HFFc6 (cell line): Measurements from ENCODE around the gene C21orf58. TPM values are rescaled to one million over a fixed set of nuclear protein-coding genes. Genes with fewer than 3 reads are reported as not detected.

Experiments used
- DNase-seq: peaks from one replicate; pipeline ENCODE4 v3.0.0-alpha.2; 2018
- H3K27ac Mint-ChIP-seq: 2 replicates; pipeline ENCODE4 v1.8.0; 2020; ENCODE audit warnings: mild to moderate bottlenecking, mixed read lengths
- H3K27me3 Mint-ChIP-seq: 2 replicates; pipeline ENCODE4 v1.8.0; 2021; ENCODE audit warnings: mild to moderate bottlenecking, moderate library complexity, mixed read lengths; ENCODE audit not compliant: insufficient read depth
- H3K36me3 Mint-ChIP-seq: 2 replicates; pipeline ENCODE4 v1.8.0; 2021; ENCODE audit warnings: low read depth, mixed read lengths
- H3K4me1 Mint-ChIP-seq: 2 replicates; pipeline ENCODE4 v1.8.0; 2020; ENCODE audit warnings: low read depth, mixed read lengths
- H3K4me3 Mint-ChIP-seq: 2 replicates; pipeline ENCODE4 v1.8.0; 2020; ENCODE audit warnings: mild to moderate bottlenecking, moderate library complexity, mixed read lengths
- H3K9me3 Mint-ChIP-seq: 2 replicates; pipeline ENCODE4 v1.8.0; 2020; ENCODE audit warnings: mild to moderate bottlenecking, mixed read lengths
- total RNA-seq, 6 experiments: library from RNA; stranded (reverse); fragmentation: NEBNext Ultra II Directional; extraction: Animal tissue kit (Norgen Biotek cat#: 25700); gene quantifications; 2 replicates in 1 of 6; 3 replicates in 5 of 6; pipeline ENCODE4 v1.2.3, GENCODE V29; 2021
- TF ChIP-seq, protein P1 (sequence below): fragments of 200-600 bp; sonication (generic); IDR thresholded peaks from 2 replicates; pipeline ENCODE4 v1.5.0; 2021; ENCODE audit warnings: antibody characterized with exemption, mild to moderate bottlenecking

The C21orf58 gene
- total RNA-seq, 6 experiments from 2014 or later: 5.2 to 7.7 (median 7.1) TPM

- no peak for DNase-seq
- H3K4me1 Mint-ChIP-seq: no peaks in the 10 kb centered on the region
- H3K4me3 Mint-ChIP-seq: no peak overlapping the region
- H3K36me3 Mint-ChIP-seq: peaks cover 21% of the 10 kb centered on the region; the same call in 1 of the 2 replicates
- H3K27ac Mint-ChIP-seq: no peak overlapping the region
- no peaks in the 10 kb centered on the region for H3K9me3 Mint-ChIP-seq
- no peaks in the 10 kb centered on the region for H3K27me3 Mint-ChIP-seq
- TF ChIP-seq, protein P1, sequence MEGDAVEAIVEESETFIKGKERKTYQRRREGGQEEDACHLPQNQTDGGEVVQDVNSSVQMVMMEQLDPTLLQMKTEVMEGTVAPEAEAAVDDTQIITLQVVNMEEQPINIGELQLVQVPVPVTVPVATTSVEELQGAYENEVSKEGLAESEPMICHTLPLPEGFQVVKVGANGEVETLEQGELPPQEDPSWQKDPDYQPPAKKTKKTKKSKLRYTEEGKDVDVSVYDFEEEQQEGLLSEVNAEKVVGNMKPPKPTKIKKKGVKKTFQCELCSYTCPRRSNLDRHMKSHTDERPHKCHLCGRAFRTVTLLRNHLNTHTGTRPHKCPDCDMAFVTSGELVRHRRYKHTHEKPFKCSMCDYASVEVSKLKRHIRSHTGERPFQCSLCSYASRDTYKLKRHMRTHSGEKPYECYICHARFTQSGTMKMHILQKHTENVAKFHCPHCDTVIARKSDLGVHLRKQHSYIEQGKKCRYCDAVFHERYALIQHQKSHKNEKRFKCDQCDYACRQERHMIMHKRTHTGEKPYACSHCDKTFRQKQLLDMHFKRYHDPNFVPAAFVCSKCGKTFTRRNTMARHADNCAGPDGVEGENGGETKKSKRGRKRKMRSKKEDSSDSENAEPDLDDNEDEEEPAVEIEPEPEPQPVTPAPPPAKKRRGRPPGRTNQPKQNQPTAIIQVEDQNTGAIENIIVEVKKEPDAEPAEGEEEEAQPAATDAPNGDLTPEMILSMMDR: no peak
Observed at GRCh38 chr21:46356494-46357334, 33.0 kb upstream of the C21orf58 start.

DNA sequence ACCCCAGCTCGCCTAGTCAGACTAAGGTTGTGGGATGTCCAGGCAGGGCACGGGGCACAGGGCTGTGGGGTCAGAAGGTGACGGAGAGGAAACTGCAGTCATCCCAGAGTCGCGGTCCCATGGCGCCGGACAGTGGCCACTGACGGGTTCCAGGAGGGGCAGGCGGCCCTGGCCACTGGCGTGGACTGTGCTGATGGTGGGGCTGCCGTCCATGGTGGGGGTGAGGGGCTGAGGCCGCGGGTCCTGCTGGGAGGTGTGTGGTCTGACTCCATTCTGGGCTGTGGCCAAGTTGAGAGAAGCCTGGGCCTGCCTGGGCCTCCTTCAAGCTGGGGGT, 32.3 kb upstream of the C21orf58 start:
- Mint-ChIP-seq H3K27me3 (no peaks in the 10 kb centered on the region), H3K36me3 (peaks cover 17% of the 10 kb centered on the region; the same call in 1 of the 2 replicates), H3K27ac (no peak overlapping the region), H3K4me1 (no peaks in the 10 kb centered on the region), H3K4me3 (no peak overlapping the region), H3K9me3 (no peaks in the 10 kb centered on the region)
- DNase-seq: no peak
- TF ChIP-seq, protein P1: no peak

DNA sequence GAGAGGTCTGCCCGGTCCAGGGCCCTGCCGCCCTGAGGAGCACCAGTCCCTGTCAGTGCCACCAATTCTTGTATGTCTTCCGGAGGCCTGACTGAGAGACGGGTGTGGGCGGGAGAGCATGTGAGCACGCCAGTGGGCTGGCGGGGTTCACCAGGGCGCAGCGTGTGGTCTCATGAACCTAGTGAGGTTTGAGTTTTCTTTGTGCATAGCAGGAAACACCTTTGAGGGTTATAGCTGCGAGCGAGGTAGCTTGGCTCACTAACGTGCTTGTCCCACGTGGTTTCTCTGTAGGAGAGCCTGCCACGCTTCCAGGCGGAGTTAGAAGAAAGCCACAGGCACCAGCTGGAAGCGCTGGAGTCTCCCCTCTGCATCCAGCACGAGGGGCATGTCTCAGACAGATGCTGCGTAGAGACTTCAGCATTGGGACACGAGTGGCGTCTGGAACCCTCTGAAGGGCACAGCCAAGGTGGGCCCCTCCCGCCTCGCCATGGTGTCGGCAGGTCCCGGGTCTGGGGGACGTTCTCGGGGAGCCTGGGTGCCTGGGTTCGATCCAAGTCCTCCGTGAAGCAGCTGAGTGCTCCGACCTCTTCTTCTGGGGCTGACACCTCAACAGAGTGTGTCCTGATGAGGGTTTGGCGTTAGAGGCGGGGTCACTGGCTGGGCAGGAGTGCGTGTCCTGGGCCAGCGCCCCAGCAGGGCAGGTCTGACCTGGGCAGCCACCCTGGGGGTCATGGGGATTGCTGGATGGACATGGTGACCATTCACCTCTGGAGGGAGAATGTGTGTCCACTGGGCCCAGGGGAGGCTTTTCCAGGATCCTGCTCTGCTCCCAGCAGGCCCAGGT, 31.7 kb upstream of the C21orf58 start:
- no peak for DNase-seq
- TF ChIP-seq, protein P1: no peak
- H3K27ac Mint-ChIP-seq: no peak overlapping the region
- H3K4me1 Mint-ChIP-seq: no peaks in the 10 kb centered on the region
- no peaks in the 10 kb centered on the region for H3K9me3 Mint-ChIP-seq
- peaks cover 12% of the 10 kb centered on the region; the same call in 1 of the 2 replicates for H3K36me3 Mint-ChIP-seq
- H3K4me3 Mint-ChIP-seq: no peak overlapping the region
- H3K27me3 Mint-ChIP-seq: no peaks in the 10 kb centered on the region

DNA sequence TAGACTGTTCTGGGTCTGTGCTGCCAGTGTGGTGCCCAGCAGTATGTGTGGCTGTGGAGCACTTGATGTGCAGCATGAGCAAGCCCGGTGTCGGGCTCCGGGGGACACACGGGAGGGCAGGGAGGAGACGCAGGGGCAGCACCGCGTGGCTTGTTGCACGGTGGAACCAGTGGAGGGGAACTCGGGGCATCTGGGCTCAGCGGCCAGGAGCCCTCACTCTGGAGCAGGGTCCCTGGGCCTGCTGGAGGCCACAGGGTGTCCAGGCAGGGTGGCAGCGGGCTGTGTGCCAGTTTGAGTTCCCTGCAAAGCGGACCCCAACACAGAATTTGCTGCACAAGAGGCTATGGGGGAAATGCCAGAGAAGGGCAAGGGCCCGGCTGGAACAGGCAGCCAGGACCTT, 30.8 kb upstream of the C21orf58 start:
- Mint-ChIP-seq H3K4me3 (no peak overlapping the region), H3K27me3 (no peaks in the 10 kb centered on the region), H3K9me3 (no peaks in the 10 kb centered on the region), H3K36me3 (peaks cover 15% of the 10 kb centered on the region), H3K27ac (no peak overlapping the region), H3K4me1 (no peaks in the 10 kb centered on the region)
- TF ChIP-seq, protein P1: no peak
- DNase-seq: no peak

DNA sequence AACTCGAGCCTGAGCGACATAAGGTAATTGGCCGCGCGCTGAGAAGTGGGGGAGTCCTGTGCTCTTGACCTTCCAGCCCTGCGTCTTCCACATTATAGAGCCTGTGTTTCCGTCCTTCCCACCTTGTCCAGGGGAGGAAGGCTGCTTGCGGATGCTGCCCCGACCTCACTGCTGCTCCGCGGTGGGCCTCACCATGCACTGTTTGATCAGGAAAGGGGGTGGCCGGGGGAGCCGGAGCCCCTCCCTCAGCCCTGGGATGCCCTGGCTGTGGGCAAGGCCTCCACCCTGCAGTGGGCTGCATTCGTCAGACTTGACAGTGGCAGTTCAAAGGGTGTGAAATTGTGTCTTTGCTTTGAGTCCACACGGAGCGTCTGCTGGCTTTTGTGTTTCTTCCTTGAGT, 30.4 kb upstream of the C21orf58 start:
- TF ChIP-seq, protein P1: no peak
- H3K9me3 Mint-ChIP-seq: no peaks in the 10 kb centered on the region
- no peaks in the 10 kb centered on the region for H3K4me1 Mint-ChIP-seq
- DNase-seq: no peak
- H3K4me3 Mint-ChIP-seq: no peak overlapping the region
- no peak overlapping the region for H3K27ac Mint-ChIP-seq
- no peaks in the 10 kb centered on the region for H3K27me3 Mint-ChIP-seq
- peaks cover 20% of the 10 kb centered on the region for H3K36me3 Mint-ChIP-seq
